K562 (cell line): ENCODE results near the gene ADRM1. TPM values are rescaled to one million over a fixed set of nuclear protein-coding genes. Genes with fewer than 3 reads are reported as not detected.

Experiments
- CBX3 ChIP-seq, 2 experiments: IDR thresholded peaks; 1 replicate in 1 of 2; 2 replicates in 1 of 2; pipeline ENCODE4 v1.6.1; 2012; ENCODE audit warnings: inconsistent platforms in 2 of 2, low read length in 2 of 2, borderline replicate concordance in 1 of 2, control low read depth in 1 of 2
- DDX20 ChIP-seq: fragments of 450-650 bp; IDR thresholded peaks from 2 replicates; pipeline ENCODE4 v1.6.1; 2016; ENCODE audit warnings: missing genetic modification characterization, low read depth, mild to moderate bottlenecking, missing compliant biosample characterization, moderate library complexity
- IRF9 ChIP-seq: fragments of 450-650 bp; IDR thresholded peaks from 2 replicates; pipeline ENCODE4 v1.6.1; 2016; ENCODE audit warnings: missing biosample characterization, missing genetic modification characterization
- MBD2 ChIP-seq: sonication (generic); IDR thresholded peaks from 2 replicates; pipeline ENCODE4 v1.6.1; 2016; ENCODE audit warnings: low read depth, borderline replicate concordance
- NBN ChIP-seq: fragments of 450-650 bp; IDR thresholded peaks from 2 replicates; pipeline ENCODE4 v1.6.1; 2016; ENCODE audit warnings: low read depth, mild to moderate bottlenecking
- NONO ChIP-seq, 2 experiments: fragments of 200-400 bp in 1 of 2; fragments of 450-650 bp in 1 of 2; formaldehyde crosslinking in 1 of 2; IDR thresholded peaks; 2 replicates each; pipeline ENCODE4 v1.6.1; 2017; ENCODE audit warnings: low read depth in 2 of 2, mild to moderate bottlenecking in 2 of 2, moderate library complexity in 2 of 2, low read length in 1 of 2
- OTX1 ChIP-seq: fragments of 450-650 bp; formaldehyde crosslinking; IDR thresholded peaks from 2 replicates; pipeline ENCODE4 v1.4.0; 2022; ENCODE audit warnings: mild to moderate bottlenecking
- SIN3B ChIP-seq: fragments of 450-650 bp; IDR thresholded peaks from 2 replicates; pipeline ENCODE4 v1.6.1; 2017; ENCODE audit warnings: low read depth, mild to moderate bottlenecking, moderate library complexity
- SMAD4 ChIP-seq: fragments of 250-450 bp; sonication (Bioruptor Pico); conservative IDR thresholded peaks from 2 replicates; pipeline ENCODE4 v1.8.0; 2021; ENCODE audit warnings: inconsistent platforms, mild to moderate bottlenecking, moderate library complexity
- SMARCA4 ChIP-seq: fragments of 450-650 bp; IDR thresholded peaks from 2 replicates; pipeline ENCODE4 v1.6.1; 2016
- SRSF7 ChIP-seq: fragments of 200-400 bp; formaldehyde crosslinking; optimal IDR thresholded peaks from 2 replicates; pipeline ENCODE3; 2017; ENCODE audit warnings: mild to moderate bottlenecking, low read depth, low read length
- ZNF212 ChIP-seq: fragments of 450-650 bp; formaldehyde crosslinking; IDR thresholded peaks from 2 replicates; pipeline ENCODE4 v1.4.0; 2020; ENCODE audit warnings: mild to moderate bottlenecking
- ZNF224 ChIP-seq: sonication (generic); formaldehyde crosslinking; IDR thresholded peaks from 2 replicates; pipeline ENCODE4 v1.8.0; 2022; ENCODE audit warnings: mild to moderate bottlenecking, missing genetic modification reagents
- polyA plus RNA-seq, 8 experiments: library from polyadenylated mRNA; depleted of rRNA in 4 of 8; stranded (reverse) in 5 of 8; unstranded in 3 of 8; fragments of >200 nt; fragmentation: Nextera tagmentation in 2 of 8; fragmentation: Illumina TruSeq in 1 of 8; extraction: Ambion mirVana in 2 of 8; extraction: Trizol in 1 of 8; gene quantifications; 2 replicates each; pipeline versions ENCODE4 v1.2.1 to v1.2.3, GENCODE V29; 2011 to 2014; ENCODE audit warnings: inconsistent platforms in 1 of 8, missing spikeins in 1 of 8
- total RNA-seq, 7 experiments: library from RNA; depleted of rRNA in 6 of 7; stranded (reverse); fragments of >200 nt in 6 of 7; fragmentation: Illumina TruSeq in 2 of 7; extraction: Trizol in 2 of 7; gene quantifications; 2 replicates each; pipeline versions ENCODE4 v1.2.1 to v1.2.3, GENCODE V29; 2011 to 2021; ENCODE audit warnings: low replicate concordance in 1 of 7
- TF ChIP-seq, protein P1 (sequence below): sonication (generic); formaldehyde crosslinking; IDR thresholded peaks from 2 replicates; pipeline ENCODE4 v1.8.0; 2022; ENCODE audit warnings: mild to moderate bottlenecking, missing genetic modification reagents
- TF ChIP-seq, protein P2 (sequence below): IDR thresholded peaks from 2 replicates; pipeline ENCODE4 v1.6.1; 2011; ENCODE audit warnings: borderline replicate concordance, low read depth, mild to moderate bottlenecking, moderate library complexity, low read length; ENCODE audit not compliant: insufficient read depth, poor library complexity, severe bottlenecking
- TF ChIP-seq, protein P3 (sequence below): fragments of 200-800 bp; sonication (Bioruptor generic); IDR thresholded peaks from 2 replicates; pipeline ENCODE4 v1.6.1; 2017; ENCODE audit warnings: missing genetic modification characterization, missing compliant biosample characterization
- TF ChIP-seq, protein P4 (sequence below): fragments of 450-650 bp; IDR thresholded peaks from 2 replicates; pipeline ENCODE4 v1.6.1; 2017; ENCODE audit warnings: mild to moderate bottlenecking, moderate library complexity
- TF ChIP-seq, protein P5 (sequence below): fragments of 450-650 bp; IDR thresholded peaks from 2 replicates; pipeline ENCODE4 v1.7.1; 2018; ENCODE audit warnings: mild to moderate bottlenecking, low read depth; ENCODE audit not compliant: partially characterized antibody

The ADRM1 gene
- total and polyA plus RNA-seq, 9 of the 15 experiments (the other 6 are each of a cell fraction or from before 2014, with no cell fraction given) = 5.0 to 223 (median 67.4) TPM

DNA sequence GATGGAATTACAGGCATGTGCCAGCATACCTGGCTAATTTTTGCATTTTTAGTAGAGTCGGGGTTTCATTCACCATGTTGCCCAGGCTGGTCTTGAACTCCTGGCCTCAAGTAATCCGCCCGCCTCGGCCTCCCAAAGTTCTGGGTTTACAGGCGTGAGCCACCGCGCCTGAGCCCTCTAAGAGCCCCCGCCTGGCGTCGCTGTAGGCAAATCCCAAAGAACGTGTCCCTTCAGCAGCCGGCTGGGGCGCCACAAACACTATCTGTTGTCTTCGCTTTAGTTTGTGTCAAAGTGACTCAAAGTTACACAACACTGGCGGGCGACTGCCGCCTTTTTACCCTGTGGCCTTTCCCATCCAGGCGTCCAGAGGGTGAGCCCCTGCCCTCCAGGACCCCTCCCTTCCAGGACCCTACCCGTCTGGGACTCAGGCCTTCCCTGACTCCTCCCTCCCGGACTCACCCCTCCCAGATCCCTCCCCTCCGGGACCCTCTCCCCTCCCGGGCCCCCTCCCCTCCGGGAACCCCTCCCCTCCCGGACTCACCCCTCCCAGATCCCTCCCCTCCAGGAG lies 940 bp upstream of the ADRM1 start (continued):
- TF ChIP-seq SRSF7 = no peak
- TF ChIP-seq, protein P1, sequence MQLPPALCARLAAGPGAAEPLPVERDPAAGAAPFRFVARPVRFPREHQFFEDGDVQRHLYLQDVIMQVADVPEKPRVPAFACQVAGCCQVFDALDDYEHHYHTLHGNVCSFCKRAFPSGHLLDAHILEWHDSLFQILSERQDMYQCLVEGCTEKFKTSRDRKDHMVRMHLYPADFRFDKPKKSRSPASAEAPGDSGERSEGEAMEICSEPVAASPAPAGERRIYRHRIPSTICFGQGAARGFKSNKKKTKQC (CRISPR knock-in tag) = 0 out of 2 replicates have a peak, but pooled peaks have one; percentile 59
- peak in 1 of 2 experiments; percentile 82; a peak in 1 of 3 replicates for TF ChIP-seq CBX3 (IDR thresholded peaks at IDR 0.05; ENCODE audit: borderline replicate concordance in 1 of 2, low read length in 2 of 2)
- peak; percentile 67 for TF ChIP-seq SMAD4 (CRISPR knock-in tag)
- TF ChIP-seq, protein P2, sequence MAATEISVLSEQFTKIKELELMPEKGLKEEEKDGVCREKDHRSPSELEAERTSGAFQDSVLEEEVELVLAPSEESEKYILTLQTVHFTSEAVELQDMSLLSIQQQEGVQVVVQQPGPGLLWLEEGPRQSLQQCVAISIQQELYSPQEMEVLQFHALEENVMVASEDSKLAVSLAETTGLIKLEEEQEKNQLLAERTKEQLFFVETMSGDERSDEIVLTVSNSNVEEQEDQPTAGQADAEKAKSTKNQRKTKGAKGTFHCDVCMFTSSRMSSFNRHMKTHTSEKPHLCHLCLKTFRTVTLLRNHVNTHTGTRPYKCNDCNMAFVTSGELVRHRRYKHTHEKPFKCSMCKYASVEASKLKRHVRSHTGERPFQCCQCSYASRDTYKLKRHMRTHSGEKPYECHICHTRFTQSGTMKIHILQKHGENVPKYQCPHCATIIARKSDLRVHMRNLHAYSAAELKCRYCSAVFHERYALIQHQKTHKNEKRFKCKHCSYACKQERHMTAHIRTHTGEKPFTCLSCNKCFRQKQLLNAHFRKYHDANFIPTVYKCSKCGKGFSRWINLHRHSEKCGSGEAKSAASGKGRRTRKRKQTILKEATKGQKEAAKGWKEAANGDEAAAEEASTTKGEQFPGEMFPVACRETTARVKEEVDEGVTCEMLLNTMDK = peak; percentile 87
- TF ChIP-seq NONO (IDR thresholded peaks at IDR 0.05; ENCODE audit: low read depth in 2 of 2, low read length in 1 of 2) = no peak
- TF ChIP-seq, protein P3, sequence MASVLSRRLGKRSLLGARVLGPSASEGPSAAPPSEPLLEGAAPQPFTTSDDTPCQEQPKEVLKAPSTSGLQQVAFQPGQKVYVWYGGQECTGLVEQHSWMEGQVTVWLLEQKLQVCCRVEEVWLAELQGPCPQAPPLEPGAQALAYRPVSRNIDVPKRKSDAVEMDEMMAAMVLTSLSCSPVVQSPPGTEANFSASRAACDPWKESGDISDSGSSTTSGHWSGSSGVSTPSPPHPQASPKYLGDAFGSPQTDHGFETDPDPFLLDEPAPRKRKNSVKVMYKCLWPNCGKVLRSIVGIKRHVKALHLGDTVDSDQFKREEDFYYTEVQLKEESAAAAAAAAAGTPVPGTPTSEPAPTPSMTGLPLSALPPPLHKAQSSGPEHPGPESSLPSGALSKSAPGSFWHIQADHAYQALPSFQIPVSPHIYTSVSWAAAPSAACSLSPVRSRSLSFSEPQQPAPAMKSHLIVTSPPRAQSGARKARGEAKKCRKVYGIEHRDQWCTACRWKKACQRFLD (CRISPR knock-in tag) = peak; percentile 39; the same call in 1 of the 2 replicates
- TF ChIP-seq SMARCA4 = peak; percentile 39; the same call in 1 of the 2 replicates
- no peak for TF ChIP-seq SIN3B
- peak; percentile 45; the same call in 1 of the 2 replicates for TF ChIP-seq MBD2
- peak; percentile 65; the same call in 1 of the 2 replicates for TF ChIP-seq IRF9
- TF ChIP-seq NBN = 0 out of 2 replicates have a peak, but pooled peaks have one; percentile 57
- no peak for TF ChIP-seq ZNF212 (CRISPR knock-in tag)
- TF ChIP-seq DDX20 (tag) = no peak
- TF ChIP-seq OTX1 = 0 out of 2 replicates have a peak, but pooled peaks have one; percentile 13
- no peak for TF ChIP-seq ZNF224 (CRISPR knock-in tag)
- TF ChIP-seq, protein P4, sequence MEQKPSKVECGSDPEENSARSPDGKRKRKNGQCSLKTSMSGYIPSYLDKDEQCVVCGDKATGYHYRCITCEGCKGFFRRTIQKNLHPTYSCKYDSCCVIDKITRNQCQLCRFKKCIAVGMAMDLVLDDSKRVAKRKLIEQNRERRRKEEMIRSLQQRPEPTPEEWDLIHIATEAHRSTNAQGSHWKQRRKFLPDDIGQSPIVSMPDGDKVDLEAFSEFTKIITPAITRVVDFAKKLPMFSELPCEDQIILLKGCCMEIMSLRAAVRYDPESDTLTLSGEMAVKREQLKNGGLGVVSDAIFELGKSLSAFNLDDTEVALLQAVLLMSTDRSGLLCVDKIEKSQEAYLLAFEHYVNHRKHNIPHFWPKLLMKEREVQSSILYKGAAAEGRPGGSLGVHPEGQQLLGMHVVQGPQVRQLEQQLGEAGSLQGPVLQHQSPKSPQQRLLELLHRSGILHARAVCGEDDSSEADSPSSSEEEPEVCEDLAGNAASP = no peak
- TF ChIP-seq, protein P5, sequence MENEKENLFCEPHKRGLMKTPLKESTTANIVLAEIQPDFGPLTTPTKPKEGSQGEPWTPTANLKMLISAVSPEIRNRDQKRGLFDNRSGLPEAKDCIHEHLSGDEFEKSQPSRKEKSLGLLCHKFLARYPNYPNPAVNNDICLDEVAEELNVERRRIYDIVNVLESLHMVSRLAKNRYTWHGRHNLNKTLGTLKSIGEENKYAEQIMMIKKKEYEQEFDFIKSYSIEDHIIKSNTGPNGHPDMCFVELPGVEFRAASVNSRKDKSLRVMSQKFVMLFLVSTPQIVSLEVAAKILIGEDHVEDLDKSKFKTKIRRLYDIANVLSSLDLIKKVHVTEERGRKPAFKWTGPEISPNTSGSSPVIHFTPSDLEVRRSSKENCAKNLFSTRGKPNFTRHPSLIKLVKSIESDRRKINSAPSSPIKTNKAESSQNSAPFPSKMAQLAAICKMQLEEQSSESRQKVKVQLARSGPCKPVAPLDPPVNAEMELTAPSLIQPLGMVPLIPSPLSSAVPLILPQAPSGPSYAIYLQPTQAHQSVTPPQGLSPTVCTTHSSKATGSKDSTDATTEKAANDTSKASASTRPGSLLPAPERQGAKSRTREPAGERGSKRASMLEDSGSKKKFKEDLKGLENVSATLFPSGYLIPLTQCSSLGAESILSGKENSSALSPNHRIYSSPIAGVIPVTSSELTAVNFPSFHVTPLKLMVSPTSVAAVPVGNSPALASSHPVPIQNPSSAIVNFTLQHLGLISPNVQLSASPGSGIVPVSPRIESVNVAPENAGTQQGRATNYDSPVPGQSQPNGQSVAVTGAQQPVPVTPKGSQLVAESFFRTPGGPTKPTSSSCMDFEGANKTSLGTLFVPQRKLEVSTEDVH = peak; percentile 52
